Peyer's patch (tissue), 4 donors: ENCODE results near the gene CASS4. TPM values are rescaled to one million over a fixed set of nuclear protein-coding genes. Genes with fewer than 3 reads are reported as not detected.

Source experiments
- DNase-seq, 3 donors: peaks; one replicate each; pipeline ENCODE4 v3.0.0-alpha.2; 2017 to 2019
- H3K27ac ChIP-seq, 4 donors: fragments of 200-600 bp; sonication (generic); one replicate each; pipeline ENCODE4 v1.5.1; 2016 to 2019
- H3K27me3 ChIP-seq, 2 donors: fragments of 200-600 bp; sonication (generic); one replicate each; pipeline ENCODE4 v1.5.1; 2019
- H3K36me3 ChIP-seq, 3 donors: fragments of 200-600 bp; sonication (generic); one replicate each; pipeline ENCODE4 v1.5.1; 2016 to 2019
- H3K4me1 ChIP-seq, 4 donors: fragments of 200-600 bp; sonication (generic); one replicate each; pipeline ENCODE4 v1.5.1; 2016 to 2019
- H3K4me3 ChIP-seq, 4 donors: fragments of 200-600 bp; sonication (generic); 1 replicate in 3 of 4; 2 replicates in 1 of 4; pipeline ENCODE4 v1.5.1; 2016 to 2019; ENCODE audit warnings: mild to moderate bottlenecking in 1 of 4
- H3K9me3 ChIP-seq, 4 donors: fragments of 200-600 bp; sonication (generic); one replicate each; pipeline ENCODE4 v1.5.1; 2016 to 2019; ENCODE audit warnings: mild to moderate bottlenecking in 1 of 4
- POLR2A ChIP-seq, 2 donors: fragments of 450-650 bp; IDR thresholded peaks; one replicate each; pipeline ENCODE4 v1.5.1; 2017; ENCODE audit warnings: antibody characterized with exemption in 2 of 2, mild to moderate bottlenecking in 2 of 2, moderate library complexity in 2 of 2
- total RNA-seq, 4 donors: library from RNA; depleted of rRNA; stranded (reverse); fragments of >200 nt; gene quantifications; one replicate each; pipeline ENCODE4 v1.1.0, GENCODE V29; 2016
- TF ChIP-seq, protein P1 (sequence below), 6 experiments: fragments of 450-650 bp in 4 of 6; fragments of 200-600 bp in 2 of 6; sonication (generic) in 1 of 6; IDR thresholded peaks; one replicate each; pipeline ENCODE4 v1.5.1; 2017 to 2019; ENCODE audit warnings: antibody characterized with exemption in 6 of 6, mild to moderate bottlenecking in 3 of 6, moderate library complexity in 1 of 6

The CASS4 gene
- total RNA-seq, 4 donors from 2014 or later, result 0.47 to 3.3 (median 1.2) TPM

DNA sequence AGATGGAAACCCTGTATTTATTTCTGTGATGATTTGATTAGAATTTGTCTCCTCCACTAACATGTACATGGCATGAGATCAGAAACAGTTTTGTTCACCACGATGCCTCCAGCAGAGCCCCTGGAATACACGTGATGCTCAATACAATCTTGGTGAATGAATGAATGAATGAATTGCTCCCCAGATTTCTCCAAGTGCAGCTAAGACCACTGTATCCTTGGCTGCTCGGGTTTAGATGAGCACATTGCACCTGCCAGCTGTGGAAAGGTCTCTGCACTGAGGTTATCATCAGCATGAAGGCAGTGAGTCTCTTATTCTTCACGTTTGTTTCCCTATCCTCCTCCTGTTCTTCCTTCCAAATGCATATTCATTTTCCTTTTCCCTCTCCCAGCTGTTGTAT is 17.9 kb downstream of the CASS4 start:
- H3K4me1 ChIP-seq, result peaks cover 0 to 5% (median 2%) of the 10 kb centered on the region in 4 donors
- DNase-seq, result no peak
- H3K27me3 ChIP-seq, result no peaks in the 10 kb centered on the region
- no peaks in the 10 kb centered on the region for H3K36me3 ChIP-seq
- H3K27ac ChIP-seq, result no peak overlapping the region
- H3K4me3 ChIP-seq, result no peak overlapping the region
- no peaks in the 10 kb centered on the region for H3K9me3 ChIP-seq
- TF ChIP-seq POLR2A (IDR thresholded peaks at IDR 0.05), result no peak
- TF ChIP-seq, protein P1, sequence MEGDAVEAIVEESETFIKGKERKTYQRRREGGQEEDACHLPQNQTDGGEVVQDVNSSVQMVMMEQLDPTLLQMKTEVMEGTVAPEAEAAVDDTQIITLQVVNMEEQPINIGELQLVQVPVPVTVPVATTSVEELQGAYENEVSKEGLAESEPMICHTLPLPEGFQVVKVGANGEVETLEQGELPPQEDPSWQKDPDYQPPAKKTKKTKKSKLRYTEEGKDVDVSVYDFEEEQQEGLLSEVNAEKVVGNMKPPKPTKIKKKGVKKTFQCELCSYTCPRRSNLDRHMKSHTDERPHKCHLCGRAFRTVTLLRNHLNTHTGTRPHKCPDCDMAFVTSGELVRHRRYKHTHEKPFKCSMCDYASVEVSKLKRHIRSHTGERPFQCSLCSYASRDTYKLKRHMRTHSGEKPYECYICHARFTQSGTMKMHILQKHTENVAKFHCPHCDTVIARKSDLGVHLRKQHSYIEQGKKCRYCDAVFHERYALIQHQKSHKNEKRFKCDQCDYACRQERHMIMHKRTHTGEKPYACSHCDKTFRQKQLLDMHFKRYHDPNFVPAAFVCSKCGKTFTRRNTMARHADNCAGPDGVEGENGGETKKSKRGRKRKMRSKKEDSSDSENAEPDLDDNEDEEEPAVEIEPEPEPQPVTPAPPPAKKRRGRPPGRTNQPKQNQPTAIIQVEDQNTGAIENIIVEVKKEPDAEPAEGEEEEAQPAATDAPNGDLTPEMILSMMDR (IDR thresholded peaks at IDR 0.05), result no peak

DNA sequence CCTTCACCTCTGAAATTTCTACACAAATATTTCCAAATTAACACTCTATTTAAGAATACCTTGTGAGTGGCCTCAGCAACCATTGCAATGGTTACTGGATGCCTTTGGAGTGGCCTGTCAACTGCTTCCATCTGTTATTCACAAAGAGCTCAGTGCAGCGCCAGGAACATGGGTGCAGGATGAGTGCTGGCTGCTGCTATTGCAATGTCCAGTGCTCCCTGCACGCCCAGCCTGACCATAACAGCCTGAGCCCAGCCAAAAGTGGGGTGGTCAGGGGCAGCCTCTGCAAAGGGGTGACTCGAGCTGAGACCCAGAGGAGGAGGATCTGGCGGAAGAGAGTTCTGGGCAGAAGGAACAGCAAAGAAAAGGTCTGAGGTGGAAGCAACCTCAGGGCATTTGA is 18.4 kb downstream of the CASS4 start:
- H3K4me1 ChIP-seq, result peaks cover 0 to 5% (median 2%) of the 10 kb centered on the region in 4 donors
- H3K36me3 ChIP-seq, result no peaks in the 10 kb centered on the region
- no peak for DNase-seq
- no peak overlapping the region for H3K4me3 ChIP-seq
- no peaks in the 10 kb centered on the region for H3K27me3 ChIP-seq
- H3K9me3 ChIP-seq, result no peaks in the 10 kb centered on the region
- H3K27ac ChIP-seq, result no peak overlapping the region
- no peak for TF ChIP-seq POLR2A (IDR thresholded peaks at IDR 0.05)
- TF ChIP-seq, protein P1 (IDR thresholded peaks at IDR 0.05), result no peak

DNA sequence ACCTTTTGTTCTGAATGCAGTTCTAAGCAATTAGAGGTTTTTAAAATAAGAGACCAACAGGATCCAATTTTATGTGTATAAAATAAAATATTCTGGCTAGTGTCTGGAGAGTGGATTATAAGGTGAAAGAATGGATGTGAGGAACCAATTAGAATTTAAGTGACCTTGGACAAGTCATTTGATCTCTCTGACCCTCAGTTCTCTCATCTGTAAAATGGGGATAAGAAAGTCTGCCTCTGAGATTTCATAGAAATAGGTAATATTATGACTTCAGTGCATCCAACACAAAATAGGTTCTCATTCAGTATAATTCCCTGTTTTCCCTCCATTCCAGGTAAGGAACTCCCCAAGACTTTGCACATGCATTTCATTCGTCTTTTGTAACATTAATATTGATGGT is 18.9 kb downstream of the CASS4 start:
- DNase-seq, result no peak
- H3K4me1 ChIP-seq, result peaks cover 0 to 5% (median 2%) of the 10 kb centered on the region in 4 donors

DNA sequence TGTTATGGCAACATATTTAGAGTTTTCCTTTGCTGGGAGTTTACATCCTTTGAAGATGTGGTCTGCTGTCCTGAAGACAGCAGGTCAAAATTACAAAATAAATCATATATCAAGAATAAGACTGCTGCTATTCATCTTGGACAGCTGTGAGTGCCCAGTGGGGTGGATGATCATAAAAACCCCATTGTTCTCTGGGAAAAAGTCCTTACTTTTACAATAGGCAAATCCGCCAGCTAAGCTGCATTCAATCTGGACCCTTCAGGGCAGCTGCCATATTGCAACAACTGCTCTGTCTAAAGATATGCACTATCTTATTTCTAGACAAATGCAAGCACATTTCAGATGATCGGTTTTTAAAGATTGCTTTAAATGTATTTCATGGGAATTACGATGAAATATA is 19.4 kb downstream of the CASS4 start:
- H3K36me3 ChIP-seq, result no peaks in the 10 kb centered on the region
- no peak overlapping the region for H3K4me3 ChIP-seq
- no peaks in the 10 kb centered on the region for H3K27me3 ChIP-seq
- no peak overlapping the region for H3K27ac ChIP-seq
- H3K4me1 ChIP-seq, result peaks cover 0 to 5% (median 2%) of the 10 kb centered on the region in 4 donors
- H3K9me3 ChIP-seq, result no peaks in the 10 kb centered on the region
- no peak for TF ChIP-seq POLR2A (IDR thresholded peaks at IDR 0.05)
- TF ChIP-seq, protein P1 (IDR thresholded peaks at IDR 0.05), result no peak
- DNase-seq, result no peak

More for the DNA sequence above, 18.9 kb downstream of the CASS4 start:
- no peak for TF ChIP-seq POLR2A (IDR thresholded peaks at IDR 0.05)
- TF ChIP-seq, protein P1 (IDR thresholded peaks at IDR 0.05), result no peak
- Histone ChIP-seq H3K27ac (no peak overlapping the region), H3K9me3 (no peaks in the 10 kb centered on the region), H3K27me3 (no peaks in the 10 kb centered on the region), H3K36me3 (no peaks in the 10 kb centered on the region), H3K4me3 (no peak overlapping the region)

DNA sequence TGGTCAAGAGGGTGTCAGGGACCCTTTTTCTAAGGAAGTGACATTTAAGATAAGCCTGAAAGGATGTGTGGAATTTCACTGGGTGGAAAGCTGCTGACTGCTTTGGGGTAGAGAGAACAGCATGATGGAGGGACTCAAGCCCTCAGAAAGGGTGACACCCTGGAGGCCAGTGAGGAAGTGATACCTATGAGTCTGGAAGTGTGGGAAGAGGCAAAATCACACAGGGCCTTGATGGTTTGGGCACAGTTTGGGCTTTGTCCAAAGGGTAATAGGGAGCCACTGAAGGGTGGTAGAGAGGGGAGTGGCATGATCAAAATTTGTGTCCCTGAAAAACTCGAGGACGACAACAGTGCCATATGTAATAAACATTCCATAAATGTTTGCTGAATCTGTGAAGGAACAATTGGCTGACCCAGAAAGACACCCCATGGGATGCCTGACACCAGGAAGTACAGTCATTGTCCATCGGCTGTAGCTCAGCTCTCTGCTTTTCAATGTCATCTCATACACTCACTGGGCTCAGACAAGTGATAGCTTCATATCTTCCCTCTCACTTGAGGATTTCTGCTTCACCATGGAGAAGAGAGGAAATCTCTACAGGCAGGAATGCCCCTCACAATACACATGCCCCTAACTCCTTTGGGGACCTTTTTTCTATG is 21.3 kb downstream of the CASS4 start:
- TF ChIP-seq, protein P1 (IDR thresholded peaks at IDR 0.05), result no peak
- TF ChIP-seq POLR2A (IDR thresholded peaks at IDR 0.05), result no peak
- H3K27ac ChIP-seq, result no peak overlapping the region
- no peaks in the 10 kb centered on the region for H3K27me3 ChIP-seq
- peaks cover 0 to 5% (median 2%) of the 10 kb centered on the region in 4 donors for H3K4me1 ChIP-seq
- H3K36me3 ChIP-seq, result no peaks in the 10 kb centered on the region
- DNase-seq, result no peak
- no peak overlapping the region for H3K4me3 ChIP-seq
- H3K9me3 ChIP-seq, result no peaks in the 10 kb centered on the region
